ENCODE data around the gene ADNP2.

The ADNP2 gene

DNA sequence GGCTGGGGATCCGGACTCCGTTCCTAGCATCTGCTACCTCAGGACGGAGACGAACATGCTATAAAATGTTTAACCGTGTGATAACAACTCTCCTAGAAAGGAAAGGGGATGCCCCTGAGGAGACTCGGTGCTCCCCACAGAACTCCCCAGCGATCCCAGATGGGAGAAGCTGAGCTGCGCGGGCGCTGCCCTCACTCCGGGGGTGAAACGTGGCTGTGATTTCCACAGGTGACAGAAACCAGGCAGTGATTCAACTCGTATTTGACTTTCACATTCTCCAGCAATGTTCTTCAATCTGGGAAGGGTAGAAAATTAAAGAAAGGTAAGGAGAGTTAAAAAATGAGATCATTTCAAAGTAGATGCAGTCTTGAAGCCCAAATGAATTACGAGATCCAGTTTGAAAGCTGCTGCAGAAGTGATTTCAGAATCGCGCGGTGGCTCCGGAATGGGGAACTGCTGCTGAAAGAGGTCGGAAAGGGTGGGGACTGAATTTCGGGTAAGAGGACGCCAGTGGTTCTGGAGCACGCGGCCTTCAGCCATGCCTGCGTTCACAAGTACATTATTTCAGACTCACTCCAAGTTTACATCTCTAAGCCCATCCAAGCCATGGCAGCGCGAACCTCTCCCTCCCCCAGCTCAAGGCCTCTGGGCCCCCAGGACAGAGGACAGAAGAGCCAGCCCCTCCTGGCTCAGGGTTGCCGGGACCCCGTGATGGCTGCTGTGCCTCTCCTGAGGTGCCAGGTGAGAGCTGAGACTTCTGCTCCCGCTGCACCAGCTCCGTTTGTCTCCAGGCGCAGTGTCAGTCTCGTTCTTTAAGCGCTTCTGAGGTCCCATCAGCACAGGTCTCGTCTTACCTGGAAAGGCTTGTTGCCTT lies 39.5 kb downstream of the ADNP2 start:
- Histone ChIP-seq H3K4me3 (ENCODE audit: low read depth, low read length) (peak overlapping the region; percentile 41), H3K36me3 (ENCODE audit: control insufficient read depth in 2 of 2, insufficient read depth in 1 of 2, low read length in 2 of 2) (peaks cover 0 to 33% of the 10 kb centered on the region in 2 experiments; a peak in 1 of 3 replicates), H3K27ac (ENCODE audit: extremely low read depth, low read depth, low read length) (peak overlapping the region; percentile 49; the same call in 1 of the 2 replicates), H3K4me1 (ENCODE audit: control insufficient read depth, insufficient read depth, low read length) (peaks cover 9% of the 10 kb centered on the region), H3K9me3 (ENCODE audit: control insufficient read depth, insufficient read depth, low read depth, low read length) (no peaks in the 10 kb centered on the region)
- TF ChIP-seq ZNF394 (tag by site-specific recombination; IDR thresholded peaks at IDR 0.05; ENCODE audit: borderline replicate concordance) (peak; percentile 27; the same call in 1 of the 2 replicates), ZNF157 (tag by site-specific recombination; IDR thresholded peaks at IDR 0.05) (no peak)
- ChIA-PET CTCF (interaction anchor here (5.9 kb wide), 1 partner anchor 9 kb away, joined by 38 read pairs; no protein-coding TSS in a partner anchor), POLR2A (interaction anchor here (1.0 to 1.1 kb wide), 3 partner anchors 36 to 114 kb away, joined by 3 to 7 read pairs (median 4); partner anchors contain the start of genes ADNP2 and RBFA)

- Histone ChIP-seq H3K4me3 (ENCODE audit: low read depth, low read length) (no peak overlapping the region), H3K36me3 (ENCODE audit: control insufficient read depth in 2 of 2, insufficient read depth in 1 of 2, low read length in 2 of 2) (peaks cover 0 to 39% of the 10 kb centered on the region in 2 experiments; a peak in 1 of 3 replicates), H3K9me3 (ENCODE audit: control insufficient read depth, insufficient read depth, low read depth, low read length) (no peaks in the 10 kb centered on the region), H3K4me1 (ENCODE audit: control insufficient read depth, insufficient read depth, low read length) (peaks cover 3% of the 10 kb centered on the region; the same call in 1 of the 2 replicates), H3K27ac (ENCODE audit: extremely low read depth, low read depth, low read length) (no peak overlapping the region)
- CTCF ChIA-PET: no interaction called here
- POLR2A ChIA-PET: no interaction called here
- TF ChIP-seq ZNF266 (tag by site-specific recombination; IDR thresholded peaks at IDR 0.05; ENCODE audit: low read depth) (no peak), EGR2 (tag by site-specific recombination; IDR thresholded peaks at IDR 0.05; ENCODE audit: low read depth) (no peak), ZNF558 (tag by site-specific recombination; IDR thresholded peaks at IDR 0.05) (no peak), ZBTB6 (tag by site-specific recombination; IDR thresholded peaks at IDR 0.05) (no peak), ZNF707 (tag by site-specific recombination; IDR thresholded peaks at IDR 0.05) (no peak), ZNF776 (tag by site-specific recombination; IDR thresholded peaks at IDR 0.05; ENCODE audit: borderline replicate concordance) (no peak), MEIS1 (CRISPR knock-in tag; IDR thresholded peaks at IDR 0.05; ENCODE audit: borderline replicate concordance) (no peak), ZBTB8A (tag by site-specific recombination; IDR thresholded peaks at IDR 0.05) (no peak), ZBTB49 (tag by site-specific recombination; IDR thresholded peaks at IDR 0.05; ENCODE audit: low read depth) (no peak), ZFP69B (tag by site-specific recombination; IDR thresholded peaks at IDR 0.05) (no peak), ZNF423 (tag by site-specific recombination; IDR thresholded peaks at IDR 0.05) (no peak)
- TF ChIP-seq, protein P1, sequence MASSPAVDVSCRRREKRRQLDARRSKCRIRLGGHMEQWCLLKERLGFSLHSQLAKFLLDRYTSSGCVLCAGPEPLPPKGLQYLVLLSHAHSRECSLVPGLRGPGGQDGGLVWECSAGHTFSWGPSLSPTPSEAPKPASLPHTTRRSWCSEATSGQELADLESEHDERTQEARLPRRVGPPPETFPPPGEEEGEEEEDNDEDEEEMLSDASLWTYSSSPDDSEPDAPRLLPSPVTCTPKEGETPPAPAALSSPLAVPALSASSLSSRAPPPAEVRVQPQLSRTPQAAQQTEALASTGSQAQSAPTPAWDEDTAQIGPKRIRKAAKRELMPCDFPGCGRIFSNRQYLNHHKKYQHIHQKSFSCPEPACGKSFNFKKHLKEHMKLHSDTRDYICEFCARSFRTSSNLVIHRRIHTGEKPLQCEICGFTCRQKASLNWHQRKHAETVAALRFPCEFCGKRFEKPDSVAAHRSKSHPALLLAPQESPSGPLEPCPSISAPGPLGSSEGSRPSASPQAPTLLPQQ (tag by site-specific recombination; IDR thresholded peaks at IDR 0.05): no peak
Measured at GRCh38 chr18:80149667-80150066, 40.6 kb downstream of the ADNP2 start.

- no peak overlapping the region for H3K4me3 ChIP-seq (ENCODE audit: low read depth, low read length)
- H3K4me1 ChIP-seq (ENCODE audit: control insufficient read depth, insufficient read depth, low read length): no peaks in the 10 kb centered on the region
- no peaks in the 10 kb centered on the region for H3K9me3 ChIP-seq (ENCODE audit: control insufficient read depth, insufficient read depth, low read depth, low read length)
- H3K27ac ChIP-seq (ENCODE audit: extremely low read depth, low read depth, low read length): no peak overlapping the region
- CTCF ChIA-PET: interaction anchor here (0.6 to 2.0 kb wide), 6 partner anchors 12 to 114 kb away, joined by 3 to 7 read pairs (median 3); no protein-coding TSS in a partner anchor
- POLR2A ChIA-PET: no interaction called here
- TF ChIP-seq ZNF549 (tag by site-specific recombination; IDR thresholded peaks at IDR 0.05) (peak; percentile 25; the same call in 1 of the 2 replicates), ZNF624 (tag by site-specific recombination; IDR thresholded peaks at IDR 0.05) (no peak)
- TF ChIP-seq, protein P2, sequence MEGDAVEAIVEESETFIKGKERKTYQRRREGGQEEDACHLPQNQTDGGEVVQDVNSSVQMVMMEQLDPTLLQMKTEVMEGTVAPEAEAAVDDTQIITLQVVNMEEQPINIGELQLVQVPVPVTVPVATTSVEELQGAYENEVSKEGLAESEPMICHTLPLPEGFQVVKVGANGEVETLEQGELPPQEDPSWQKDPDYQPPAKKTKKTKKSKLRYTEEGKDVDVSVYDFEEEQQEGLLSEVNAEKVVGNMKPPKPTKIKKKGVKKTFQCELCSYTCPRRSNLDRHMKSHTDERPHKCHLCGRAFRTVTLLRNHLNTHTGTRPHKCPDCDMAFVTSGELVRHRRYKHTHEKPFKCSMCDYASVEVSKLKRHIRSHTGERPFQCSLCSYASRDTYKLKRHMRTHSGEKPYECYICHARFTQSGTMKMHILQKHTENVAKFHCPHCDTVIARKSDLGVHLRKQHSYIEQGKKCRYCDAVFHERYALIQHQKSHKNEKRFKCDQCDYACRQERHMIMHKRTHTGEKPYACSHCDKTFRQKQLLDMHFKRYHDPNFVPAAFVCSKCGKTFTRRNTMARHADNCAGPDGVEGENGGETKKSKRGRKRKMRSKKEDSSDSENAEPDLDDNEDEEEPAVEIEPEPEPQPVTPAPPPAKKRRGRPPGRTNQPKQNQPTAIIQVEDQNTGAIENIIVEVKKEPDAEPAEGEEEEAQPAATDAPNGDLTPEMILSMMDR (tag by site-specific recombination; IDR thresholded peaks at IDR 0.05): 0 out of 2 replicates have a peak, but pooled peaks have one; percentile 32
- TF ChIP-seq, protein P3, sequence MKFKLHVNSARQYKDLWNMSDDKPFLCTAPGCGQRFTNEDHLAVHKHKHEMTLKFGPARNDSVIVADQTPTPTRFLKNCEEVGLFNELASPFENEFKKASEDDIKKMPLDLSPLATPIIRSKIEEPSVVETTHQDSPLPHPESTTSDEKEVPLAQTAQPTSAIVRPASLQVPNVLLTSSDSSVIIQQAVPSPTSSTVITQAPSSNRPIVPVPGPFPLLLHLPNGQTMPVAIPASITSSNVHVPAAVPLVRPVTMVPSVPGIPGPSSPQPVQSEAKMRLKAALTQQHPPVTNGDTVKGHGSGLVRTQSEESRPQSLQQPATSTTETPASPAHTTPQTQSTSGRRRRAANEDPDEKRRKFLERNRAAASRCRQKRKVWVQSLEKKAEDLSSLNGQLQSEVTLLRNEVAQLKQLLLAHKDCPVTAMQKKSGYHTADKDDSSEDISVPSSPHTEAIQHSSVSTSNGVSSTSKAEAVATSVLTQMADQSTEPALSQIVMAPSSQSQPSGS (tag by site-specific recombination; IDR thresholded peaks at IDR 0.05; ENCODE audit: low read depth): no peak
- H3K36me3 ChIP-seq (ENCODE audit: control insufficient read depth in 2 of 2, insufficient read depth in 1 of 2, low read length in 2 of 2): peaks cover 3 to 21% of the 10 kb centered on the region in 2 experiments; a peak in 2 of 3 replicates
Measured at GRCh38 chr18:80154293-80154692, 45.2 kb downstream of the ADNP2 start.

Data from HEK293 (cell line).